Mononuclear cell (primary cell): ENCODE measurements around the gene STMND1. TPM values are rescaled to one million over a fixed set of nuclear protein-coding genes. Genes with fewer than 3 reads are reported as not detected.

Experiments
- H3K27me3 ChIP-seq: 2 replicates; pipeline ENCODE4 v1.6.0; 2011; ENCODE audit warnings: low read length, control low read depth; ENCODE audit not compliant: insufficient read depth
- H3K4me1 ChIP-seq: 2 replicates; pipeline ENCODE4 v1.5.1; 2011; ENCODE audit warnings: mild to moderate bottlenecking, low read length, control low read depth; ENCODE audit not compliant: insufficient read depth
- H3K4me3 ChIP-seq: 2 replicates; pipeline ENCODE4 v1.5.1; 2011; ENCODE audit warnings: mild to moderate bottlenecking, low read length, moderate library complexity
- H3K9me3 ChIP-seq: 2 replicates; pipeline ENCODE4 v1.5.1; 2011; ENCODE audit warnings: low read depth, mild to moderate bottlenecking, control low read depth, low read length
- total RNA-seq: library from RNA; depleted of rRNA; stranded (reverse); fragments of >200 nt; gene quantifications from one replicate; pipeline ENCODE4 v1.2.3, GENCODE V29; 2012

STMND1 gene
- total RNA-seq, 1 donor = not detected

GRCh38 chr6:17165383-17165782 lies 63.5 kb downstream of the STMND1 start:
- no peak overlapping the region for H3K4me3 ChIP-seq
- H3K4me1 ChIP-seq = no peaks in the 10 kb centered on the region
- H3K9me3 ChIP-seq = no peaks in the 10 kb centered on the region
- no peaks in the 10 kb centered on the region for H3K27me3 ChIP-seq

GRCh38 chr6:17167327-17167979 lies 65.6 kb downstream of the STMND1 start:
- Histone ChIP-seq H3K4me3 (peak overlapping the region; percentile 8), H3K4me1 (no peaks in the 10 kb centered on the region), H3K27me3 (no peaks in the 10 kb centered on the region)

GRCh38 chr6:17169291-17169690 lies 67.4 kb downstream of the STMND1 start:
- no peaks in the 10 kb centered on the region for H3K27me3 ChIP-seq
- H3K4me1 ChIP-seq = no peaks in the 10 kb centered on the region
- H3K9me3 ChIP-seq = no peaks in the 10 kb centered on the region
- H3K4me3 ChIP-seq = no peak overlapping the region

More at GRCh38 chr6:17167327-17167979, 65.6 kb downstream of the STMND1 start:
- no peaks in the 10 kb centered on the region for H3K9me3 ChIP-seq

GRCh38 chr6:17169711-17170110 lies 67.9 kb downstream of the STMND1 start:
- Histone ChIP-seq H3K4me1 (no peaks in the 10 kb centered on the region), H3K27me3 (no peaks in the 10 kb centered on the region), H3K9me3 (no peaks in the 10 kb centered on the region), H3K4me3 (no peak overlapping the region)

GRCh38 chr6:17172836-17173470 lies 71.1 kb downstream of the STMND1 start:
- no peaks in the 10 kb centered on the region for H3K27me3 ChIP-seq

GRCh38 chr6:17178326-17178725 lies 76.5 kb downstream of the STMND1 start:
- H3K27me3 ChIP-seq = no peaks in the 10 kb centered on the region
- no peak overlapping the region for H3K4me3 ChIP-seq
- no peaks in the 10 kb centered on the region for H3K4me1 ChIP-seq
- no peaks in the 10 kb centered on the region for H3K9me3 ChIP-seq

More at GRCh38 chr6:17172836-17173470, 71.1 kb downstream of the STMND1 start:
- Histone ChIP-seq H3K9me3 (no peaks in the 10 kb centered on the region), H3K4me1 (no peaks in the 10 kb centered on the region), H3K4me3 (no peak overlapping the region)

- Histone ChIP-seq H3K4me1 (no peaks in the 10 kb centered on the region), H3K4me3 (no peak overlapping the region), H3K9me3 (no peaks in the 10 kb centered on the region), H3K27me3 (no peaks in the 10 kb centered on the region)
These were observed 77.1 kb downstream of the STMND1 start for GRCh38 chr6:17178754-17179529.

GRCh38 chr6:17179530-17180073 lies 77.8 kb downstream of the STMND1 start:
- Histone ChIP-seq H3K27me3 (no peaks in the 10 kb centered on the region), H3K4me1 (no peaks in the 10 kb centered on the region), H3K4me3 (no peak overlapping the region), H3K9me3 (no peaks in the 10 kb centered on the region)

Other genes starting within 250 kb of the STMND1 start
- 0.21 TPM for gene RBM24, start 179.3 kb downstream of the STMND1 start, total RNA-seq